HG03135 (cell line): ENCODE results near the gene BCL2L14.

Source experiments
- ATAC-seq: cut with Tn5 transposase; IDR thresholded peaks from one replicate; pipeline ENCODE4 v1.9.1; 2021; ENCODE audit warnings: mild to moderate bottlenecking, moderate library complexity; ENCODE audit not compliant: unreplicated experiment

Gene BCL2L14

GRCh38 chr12:12070674-12071656 is at the start of gene BCL2L14:
Gene BCL2L14, plus strand, starts transcription at chr12:12070939. Its CDS starts 8,367 bp downstream, at chr12:12079306.
- ATAC-seq: no peak

- no peak for ATAC-seq
Measured at GRCh38 chr12:12022306-12022936, 48.3 kb upstream of the BCL2L14 start.

GRCh38 chr12:12023456-12023855 is 47.3 kb upstream of the BCL2L14 start:
- no peak for ATAC-seq

- peak; percentile 86 for ATAC-seq
Measured at GRCh38 chr12:12024911-12025682, 45.6 kb upstream of the BCL2L14 start.

- peak; percentile 1 for ATAC-seq
Measured at GRCh38 chr12:12025799-12026386, 44.8 kb upstream of the BCL2L14 start.

- ATAC-seq: no peak
Measured at GRCh38 chr12:12028668-12029402, 41.9 kb upstream of the BCL2L14 start.

GRCh38 chr12:12029653-12030052 is 41.1 kb upstream of the BCL2L14 start:
- ATAC-seq: no peak

GRCh38 chr12:12032260-12032791 is 38.4 kb upstream of the BCL2L14 start:
- no peak for ATAC-seq

GRCh38 chr12:12032851-12033797 is 37.6 kb upstream of the BCL2L14 start:
- no peak for ATAC-seq

- no peak for ATAC-seq
Measured at GRCh38 chr12:12033824-12034223, 36.9 kb upstream of the BCL2L14 start.

- no peak for ATAC-seq
Measured at GRCh38 chr12:12034344-12034743, 36.4 kb upstream of the BCL2L14 start.

GRCh38 chr12:12035229-12035628 is 35.5 kb upstream of the BCL2L14 start:
- ATAC-seq: no peak

GRCh38 chr12:12036901-12037300 is 33.8 kb upstream of the BCL2L14 start:
- ATAC-seq: no peak

GRCh38 chr12:12039897-12040296 is 30.8 kb upstream of the BCL2L14 start:
- ATAC-seq: no peak

GRCh38 chr12:12046401-12046800 is 24.3 kb upstream of the BCL2L14 start:
- ATAC-seq: no peak

GRCh38 chr12:12047682-12048081 is 23.1 kb upstream of the BCL2L14 start:
- no peak for ATAC-seq

GRCh38 chr12:12048266-12048665 is 22.5 kb upstream of the BCL2L14 start:
- ATAC-seq: no peak

GRCh38 chr12:12048714-12049113 is 22.0 kb upstream of the BCL2L14 start:
- ATAC-seq: no peak

- ATAC-seq: no peak
Measured at GRCh38 chr12:12051668-12052067, 19.1 kb upstream of the BCL2L14 start.
